Right forelimb (tissue), 1 donor: ENCODE measurements around the gene RYR1.
"Not testable (repeated sequence)": the region's sequence is repeated elsewhere in the genome, so short reads cannot be mapped to it uniquely, and the experiment has no call there.

Experiments
- DNase-seq: peaks from one replicate; pipeline ENCODE4 v3.0.0-alpha.2; 2018

The RYR1 gene

GRCh38 chr19:38626401-38626800 is 192.9 kb downstream of the RYR1 start:
- DNase-seq = no peak

- no peak for DNase-seq
These were observed 196.1 kb downstream of the RYR1 start for GRCh38 chr19:38629568-38629967.

GRCh38 chr19:38631301-38631700 is 197.8 kb downstream of the RYR1 start:
- DNase-seq = not testable (repeated sequence)

GRCh38 chr19:38631811-38632475 is 198.5 kb downstream of the RYR1 start:
- DNase-seq = not testable (repeated sequence)

GRCh38 chr19:38632476-38633213 is 199.2 kb downstream of the RYR1 start:
- DNase-seq = no peak

- DNase-seq = peak; percentile 88
These were observed 201.4 kb downstream of the RYR1 start for GRCh38 chr19:38634757-38635482.

- no peak for DNase-seq
These were observed 202.2 kb downstream of the RYR1 start for GRCh38 chr19:38635483-38636399.
